Pulmonary artery endothelial cell (primary cell): ENCODE results near the gene A1BG. TPM values are rescaled to one million over a fixed set of nuclear protein-coding genes. Genes with fewer than 3 reads are reported as not detected.
A peak's percentile ranks its signal among the peaks of the same experiment; 100 is the strongest.
"Not testable (repeated sequence)": the region's sequence is repeated elsewhere in the genome, so short reads cannot be mapped to it uniquely, and the experiment has no call there.

ENCODE experiments used
- DNase-seq: peaks from one replicate; pipeline ENCODE4 v3.0.0-alpha.2; 2011; ENCODE audit warnings: low read depth, low spot score
- total RNA-seq: library from RNA; depleted of rRNA; stranded (reverse); fragments of >200 nt; gene quantifications from 2 replicates; pipeline ENCODE4 v1.2.3, GENCODE V29; 2014

A1BG gene
- total RNA-seq, 1 donor from 2014 or later: 5.3 TPM

GRCh38 chr19:58336216-58336615 lies 17.1 kb downstream of the A1BG start:
- no peak for DNase-seq

- no peak for DNase-seq
Measured at GRCh38 chr19:58335630-58336029, 17.7 kb downstream of the A1BG start.

- no peak for DNase-seq
Measured at GRCh38 chr19:58334691-58335249, 18.5 kb downstream of the A1BG start.

GRCh38 chr19:58332697-58333096 lies 20.6 kb downstream of the A1BG start:
- DNase-seq: no peak

- no peak for DNase-seq
Measured at GRCh38 chr19:58330458-58330857, 22.8 kb downstream of the A1BG start.

GRCh38 chr19:58328999-58329398 lies 24.3 kb downstream of the A1BG start:
- DNase-seq: no peak

GRCh38 chr19:58326914-58327726 lies 26.2 kb downstream of the A1BG start, which contains the start of gene ZSCAN22:
Gene ZSCAN22, plus strand, starts transcription at chr19:58326994. Its CDS starts 7,809 bp downstream, at chr19:58334803.
- DNase-seq: peak; percentile 88

GRCh38 chr19:58326501-58326913 lies 26.8 kb downstream of the A1BG start:
- DNase-seq: no peak

- DNase-seq: no peak
Measured at GRCh38 chr19:58325311-58326022, 27.8 kb downstream of the A1BG start.

GRCh38 chr19:58319241-58319640 lies 34.1 kb downstream of the A1BG start:
- DNase-seq: no peak

GRCh38 chr19:58318297-58318696 lies 35.0 kb downstream of the A1BG start:
- DNase-seq: no peak

- no peak for DNase-seq
Measured at GRCh38 chr19:58317476-58318072, 35.7 kb downstream of the A1BG start.

- no peak for DNase-seq
Measured at GRCh38 chr19:58315580-58315979, 37.7 kb downstream of the A1BG start.

- no peak for DNase-seq
Measured at GRCh38 chr19:58311345-58311865, 41.9 kb downstream of the A1BG start.

- DNase-seq: not testable (repeated sequence)
Measured at GRCh38 chr19:58310685-58311084, 42.6 kb downstream of the A1BG start.

GRCh38 chr19:58307736-58308135 lies 45.6 kb downstream of the A1BG start:
- no peak for DNase-seq

GRCh38 chr19:58305932-58306323 lies 47.4 kb downstream of the A1BG start:
- DNase-seq: no peak

GRCh38 chr19:58305065-58305931 lies 48.0 kb downstream of the A1BG start, which contains the start of gene ERVK3-1:
Gene ERVK3-1, plus strand, starts transcription at chr19:58305377. Its CDS starts 6,792 bp downstream, at chr19:58312169.
- peak; percentile 96 for DNase-seq

GRCh38 chr19:58304748-58305064 lies 48.6 kb downstream of the A1BG start:
- DNase-seq: no peak

- DNase-seq: no peak
Measured at GRCh38 chr19:58304255-58304654, 49.0 kb downstream of the A1BG start.

GRCh38 chr19:58300620-58301019 lies 52.7 kb downstream of the A1BG start:
- DNase-seq: no peak
